GM19193 (cell line): ENCODE measurements around the gene TOP2A.

Experiments
- POLR2A ChIP-seq: IDR thresholded peaks from 4 replicates; pipeline ENCODE4 v1.6.1; 2011; ENCODE audit not compliant: insufficient read depth, insufficient read length; ENCODE audit errors: extremely low read depth

The TOP2A gene

DNA sequence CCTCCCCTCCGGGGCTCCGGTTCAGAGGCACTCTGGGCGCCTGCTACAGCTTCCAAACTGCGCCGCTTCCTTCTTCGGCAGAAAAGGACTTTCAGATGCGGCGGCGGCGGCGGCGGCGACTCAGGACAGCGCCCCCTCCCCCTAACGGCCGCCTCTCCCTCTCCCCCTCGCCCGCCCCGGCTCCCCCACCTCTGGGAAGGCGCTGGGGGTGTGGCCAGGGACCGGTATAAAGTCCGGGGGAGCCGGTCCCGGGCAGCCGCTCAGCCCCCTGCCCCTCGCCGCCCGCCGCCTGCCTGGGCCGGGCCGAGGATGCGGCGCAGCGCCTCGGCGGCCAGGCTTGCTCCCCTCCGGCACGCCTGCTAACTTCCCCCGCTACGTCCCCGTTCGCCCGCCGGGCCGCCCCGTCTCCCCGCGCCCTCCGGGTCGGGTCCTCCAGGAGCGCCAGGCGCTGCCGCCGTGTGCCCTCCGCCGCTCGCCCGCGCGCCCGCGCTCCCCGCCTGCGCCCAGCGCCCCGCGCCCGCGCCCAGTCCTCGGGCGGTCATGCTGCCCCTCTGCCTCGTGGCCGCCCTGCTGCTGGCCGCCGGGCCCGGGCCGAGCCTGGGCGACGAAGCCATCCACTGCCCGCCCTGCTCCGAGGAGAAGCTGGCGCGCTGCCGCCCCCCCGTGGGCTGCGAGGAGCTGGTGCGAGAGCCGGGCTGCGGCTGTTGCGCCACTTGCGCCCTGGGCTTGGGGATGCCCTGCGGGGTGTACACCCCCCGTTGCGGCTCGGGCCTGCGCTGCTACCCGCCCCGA, 25.7 kb upstream of the TOP2A start, which contains the start of gene IGFBP4:
Gene IGFBP4, plus strand, starts transcription at position 255 of the 792 bp plus-strand sequence. Its CDS starts 286 bp downstream, at position 541.
- no peak for TF ChIP-seq POLR2A

DNA sequence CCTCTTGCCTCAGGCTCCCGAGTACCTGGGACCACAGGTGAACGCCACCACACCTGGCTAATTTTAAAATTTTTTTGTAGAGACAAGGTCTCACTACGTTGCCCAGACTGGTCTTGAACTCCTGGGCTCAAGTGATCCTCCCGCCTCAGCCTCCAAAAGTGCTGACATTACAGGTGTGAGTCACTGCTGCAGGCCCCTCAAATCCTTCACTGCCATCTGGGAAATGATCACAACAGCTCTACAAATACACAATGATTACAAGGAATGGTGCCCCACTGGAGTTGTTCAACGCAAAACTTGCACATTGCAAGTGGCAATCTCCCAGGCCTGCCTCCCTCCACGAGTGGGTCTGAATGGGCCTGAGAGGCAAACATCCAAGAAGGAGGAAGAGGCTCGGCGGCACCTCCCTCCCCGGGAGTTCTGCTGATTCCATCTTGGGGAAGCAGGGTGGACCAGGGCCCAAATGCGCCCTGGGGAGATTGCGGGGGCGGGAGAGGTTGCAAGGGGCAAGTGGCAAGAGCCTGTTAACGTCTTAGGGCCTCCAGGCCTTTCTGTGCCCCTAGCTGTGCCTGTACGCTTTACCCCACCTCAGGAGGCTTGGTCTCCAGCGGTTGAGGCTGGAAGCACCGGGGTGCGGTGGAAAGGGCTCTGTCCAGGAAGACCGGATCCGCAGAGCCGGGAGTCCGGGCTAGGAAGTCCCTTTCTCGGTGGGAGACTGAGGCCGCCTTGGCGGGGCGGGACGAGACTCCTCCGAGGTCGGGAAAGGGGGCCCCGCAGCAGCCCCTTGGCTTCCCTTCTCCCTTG, 24.9 kb upstream of the TOP2A start:
- no peak for TF ChIP-seq POLR2A

DNA sequence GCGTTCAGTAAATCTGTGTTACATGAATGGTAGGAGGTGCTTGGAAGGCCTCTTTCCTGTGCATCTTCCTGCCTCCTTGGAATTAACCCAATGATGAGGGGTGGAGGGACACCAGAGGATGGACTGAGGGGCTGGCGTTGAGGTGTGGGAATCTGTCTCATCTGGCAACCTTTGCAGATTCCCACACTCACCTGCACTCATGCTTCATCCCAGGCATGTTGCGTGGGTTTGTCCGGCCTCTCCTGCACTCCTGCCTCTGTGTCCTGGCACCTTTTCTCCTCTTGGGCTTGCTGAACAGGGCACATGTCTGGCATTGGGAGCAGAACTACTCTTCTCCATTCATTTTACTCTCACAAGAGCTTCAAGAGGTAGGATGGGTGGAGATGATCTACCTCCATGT, 22.5 kb upstream of the TOP2A start:
- no peak for TF ChIP-seq POLR2A

GRCh38 chr17:40437095-40437732, 19.5 kb upstream of the TOP2A start:
- TF ChIP-seq POLR2A, result no peak

DNA sequence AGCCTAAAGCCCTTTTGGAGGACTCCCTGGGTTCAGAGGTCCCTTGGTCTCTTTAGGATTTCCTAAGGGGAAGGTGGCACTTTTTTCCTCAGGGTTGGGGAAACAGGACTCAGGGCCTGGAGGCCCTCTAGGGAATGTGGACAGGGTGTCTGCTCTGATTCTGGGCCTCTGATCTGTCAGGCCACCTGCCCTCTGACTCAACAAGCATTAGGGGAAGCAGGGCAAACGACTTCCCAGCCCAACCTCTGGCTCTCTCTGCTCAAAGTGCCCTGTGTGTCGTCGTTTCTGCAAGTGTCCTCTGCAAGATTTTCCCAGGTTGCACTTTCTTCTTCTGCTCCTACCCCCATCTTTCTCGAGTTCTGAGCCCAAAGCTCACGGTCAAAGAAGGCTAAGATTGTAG, 18.9 kb upstream of the TOP2A start:
- no peak for TF ChIP-seq POLR2A

DNA sequence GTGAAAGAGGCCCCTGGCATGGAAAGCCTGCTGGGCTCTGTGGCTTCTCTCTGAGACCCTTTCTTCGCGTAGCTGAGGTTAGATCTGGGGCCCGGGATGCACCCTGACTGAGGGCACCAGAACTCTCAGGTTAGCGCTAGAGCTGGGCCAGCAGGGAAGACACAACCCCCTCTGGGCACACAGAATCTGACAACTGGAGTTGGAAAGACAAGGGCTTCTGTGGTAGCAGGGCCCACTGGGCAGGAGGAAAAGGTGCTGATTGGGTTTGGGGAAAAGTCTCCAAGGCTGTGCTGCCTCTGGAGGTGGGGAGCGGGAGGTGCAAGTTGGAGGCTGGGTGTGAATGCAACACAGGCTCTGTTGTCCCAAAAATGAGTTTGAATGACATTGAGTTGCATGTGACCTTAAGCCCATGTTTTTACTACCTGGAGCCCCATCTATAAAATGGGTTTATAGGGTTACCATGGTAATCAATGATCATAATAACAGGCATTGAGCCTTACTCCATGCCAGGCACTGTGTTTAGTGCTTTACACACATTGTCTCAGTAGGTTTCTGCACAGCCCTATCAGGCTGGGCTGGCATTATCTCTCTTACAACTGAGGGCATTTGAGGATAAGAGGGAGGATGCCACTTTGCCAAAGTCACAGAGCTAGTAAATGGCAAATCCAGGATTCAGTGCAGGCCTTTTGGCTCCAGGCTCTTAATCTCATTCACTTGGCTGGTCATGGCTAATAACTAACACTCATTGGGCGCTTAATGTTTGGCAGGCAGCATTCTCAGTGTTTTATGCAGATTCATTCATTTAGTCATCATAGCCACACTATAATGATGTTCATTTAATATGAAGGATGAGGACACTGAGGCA, 16.1 kb upstream of the TOP2A start:
- TF ChIP-seq POLR2A, result no peak

GRCh38 chr17:40432864-40433528, 15.3 kb upstream of the TOP2A start:
- no peak for TF ChIP-seq POLR2A

- TF ChIP-seq POLR2A, result no peak
Observed at GRCh38 chr17:40431231-40431602, 13.5 kb upstream of the TOP2A start.

DNA sequence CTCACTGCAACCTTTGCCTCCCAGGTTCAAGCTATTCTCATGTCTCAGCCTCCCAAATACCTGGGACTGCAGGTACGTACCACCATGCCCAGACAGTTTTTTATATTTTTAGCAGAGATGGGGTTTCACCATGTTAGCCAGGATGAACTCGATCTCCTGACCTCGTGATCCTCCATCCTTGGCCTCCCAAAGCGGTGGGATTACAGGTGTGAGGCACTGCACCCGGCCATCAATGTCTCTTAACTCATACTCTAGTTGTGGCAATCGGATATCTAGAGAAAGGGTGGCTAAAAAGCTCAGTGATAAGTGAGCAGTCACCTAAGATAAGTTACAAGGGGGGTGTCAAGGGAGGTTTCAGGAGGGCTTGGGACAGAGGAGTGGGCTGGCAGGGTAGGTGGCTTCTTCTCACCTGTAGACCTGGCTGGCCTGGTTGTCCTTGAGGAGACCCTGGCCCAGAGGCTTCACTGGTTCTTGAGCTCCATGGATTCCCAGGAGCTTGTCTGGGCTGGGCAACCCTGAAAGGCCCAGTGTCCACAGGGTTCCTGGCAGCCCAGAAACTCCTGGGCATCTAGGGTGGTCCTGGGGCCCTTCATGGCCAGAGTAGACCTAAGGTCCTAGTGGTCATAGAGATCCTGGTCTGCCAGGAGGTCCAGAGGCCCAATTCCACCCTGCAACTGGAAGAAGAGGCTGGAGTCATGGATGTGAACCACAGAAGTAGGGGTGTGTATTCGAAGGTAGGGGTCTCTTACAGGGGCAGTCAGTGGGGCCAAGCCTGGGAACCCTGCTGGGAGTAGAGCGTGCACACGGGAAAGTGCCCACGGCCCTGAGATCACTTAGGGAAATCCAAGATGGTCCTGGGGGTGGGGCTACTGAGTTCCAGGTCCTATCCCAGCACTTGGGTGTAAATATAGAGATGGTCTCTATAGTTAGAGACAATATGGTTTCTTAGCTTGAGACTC, 12.9 kb upstream of the TOP2A start:
- no peak for TF ChIP-seq POLR2A

DNA sequence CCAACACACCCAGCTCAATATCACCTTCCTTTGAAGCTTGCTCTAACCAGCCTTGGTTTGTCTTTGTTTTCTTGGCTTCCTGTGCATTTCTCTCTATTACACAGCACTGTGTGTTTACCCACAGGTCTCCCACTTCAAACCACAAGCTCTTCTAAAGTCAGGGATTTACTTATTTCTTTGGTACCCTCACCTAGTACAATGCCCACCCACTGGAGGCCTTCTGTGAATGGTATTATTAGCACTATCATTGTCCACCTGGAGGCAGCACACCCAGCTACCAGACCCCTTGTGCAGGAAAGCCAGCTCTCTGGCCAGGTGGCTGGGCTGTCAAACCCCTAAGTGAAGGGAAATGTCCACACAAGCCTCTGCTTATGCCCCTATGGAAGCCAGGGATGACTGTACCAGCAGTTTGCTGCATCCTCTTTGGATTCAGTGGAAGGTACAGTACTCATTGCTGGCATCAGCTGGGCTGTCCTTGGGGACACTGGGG, 9.4 kb upstream of the TOP2A start:
- TF ChIP-seq POLR2A, result no peak

GRCh38 chr17:40425741-40426140, 8.0 kb upstream of the TOP2A start:
- TF ChIP-seq POLR2A, result no peak

DNA sequence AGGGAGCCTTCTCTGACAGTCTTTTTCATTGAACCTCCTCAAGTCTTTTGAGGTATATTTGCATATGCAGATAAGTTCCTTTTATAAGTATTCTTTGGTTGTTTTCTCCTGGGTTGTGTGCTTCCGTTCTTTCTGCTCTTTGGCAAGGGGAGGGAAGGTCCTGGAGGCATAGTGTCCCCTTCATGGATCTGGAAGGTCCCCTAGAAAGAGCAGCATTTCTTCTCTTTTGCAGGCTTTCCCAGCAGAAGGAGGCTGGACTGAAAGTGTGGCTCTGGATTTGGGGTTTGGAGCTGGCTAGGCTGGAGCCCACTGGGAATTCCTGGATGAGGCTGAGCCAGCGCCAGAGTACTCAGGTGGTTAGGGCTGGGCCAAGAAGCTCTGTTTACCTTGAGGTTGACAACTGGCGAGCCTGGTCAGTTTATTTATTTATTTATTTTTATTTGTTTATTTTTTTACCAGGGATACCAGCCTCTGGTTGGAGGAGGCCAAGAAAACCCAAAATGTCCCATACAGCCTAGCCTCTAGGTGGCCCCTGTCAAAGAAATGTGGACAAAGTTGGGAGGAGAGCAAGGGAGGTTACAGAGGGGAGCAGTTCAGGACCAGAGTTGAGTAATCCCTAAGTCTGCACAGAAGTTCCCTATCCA, 5.4 kb upstream of the TOP2A start:
- TF ChIP-seq POLR2A, result no peak

DNA sequence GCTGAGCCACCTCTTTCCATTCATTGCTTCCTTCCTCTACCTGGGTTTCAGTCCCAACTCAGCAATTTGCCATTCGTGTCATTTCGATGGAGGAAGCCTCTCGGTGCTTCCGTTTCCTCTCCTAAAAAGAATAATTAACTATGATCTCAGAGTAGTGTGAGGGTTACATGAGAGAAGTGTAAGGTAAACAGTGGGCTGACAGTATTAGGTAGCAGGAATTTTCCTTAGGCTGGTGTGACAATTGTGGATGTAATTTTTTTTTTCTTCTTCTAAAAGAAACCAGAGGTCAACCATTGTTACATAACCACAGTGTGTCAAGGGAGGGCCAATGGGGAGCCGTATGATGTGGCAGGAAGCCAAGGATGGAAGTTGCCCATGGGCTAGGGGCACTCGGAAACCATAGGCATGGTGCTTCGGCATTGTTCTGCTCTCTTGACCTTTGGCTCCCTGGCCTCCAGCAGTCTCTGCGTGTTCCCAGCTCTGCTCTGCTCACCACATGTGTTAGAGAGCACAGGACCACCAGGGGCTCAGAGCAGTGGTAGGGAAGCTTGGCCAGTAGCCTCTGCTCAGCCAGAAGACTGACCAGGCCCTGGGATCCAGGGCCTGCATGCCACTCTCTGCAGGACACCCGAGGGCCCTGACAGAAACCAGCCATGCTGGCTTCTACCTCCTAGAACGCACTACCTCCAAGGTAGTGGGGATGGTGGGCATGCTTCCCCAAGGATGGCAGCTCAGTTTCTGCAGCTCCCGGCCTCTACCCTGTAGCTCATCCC, 2.0 kb upstream of the TOP2A start:
- TF ChIP-seq POLR2A, result no peak

- no peak for TF ChIP-seq POLR2A
Observed at GRCh38 chr17:40418428-40418706, 671 bp upstream of the TOP2A start.
